ENCODE results near the gene F10.
"Not testable (repeated sequence)": the region's sequence is repeated elsewhere in the genome, so short reads cannot be mapped to it uniquely, and the experiment has no call there.

Gene F10

DNA sequence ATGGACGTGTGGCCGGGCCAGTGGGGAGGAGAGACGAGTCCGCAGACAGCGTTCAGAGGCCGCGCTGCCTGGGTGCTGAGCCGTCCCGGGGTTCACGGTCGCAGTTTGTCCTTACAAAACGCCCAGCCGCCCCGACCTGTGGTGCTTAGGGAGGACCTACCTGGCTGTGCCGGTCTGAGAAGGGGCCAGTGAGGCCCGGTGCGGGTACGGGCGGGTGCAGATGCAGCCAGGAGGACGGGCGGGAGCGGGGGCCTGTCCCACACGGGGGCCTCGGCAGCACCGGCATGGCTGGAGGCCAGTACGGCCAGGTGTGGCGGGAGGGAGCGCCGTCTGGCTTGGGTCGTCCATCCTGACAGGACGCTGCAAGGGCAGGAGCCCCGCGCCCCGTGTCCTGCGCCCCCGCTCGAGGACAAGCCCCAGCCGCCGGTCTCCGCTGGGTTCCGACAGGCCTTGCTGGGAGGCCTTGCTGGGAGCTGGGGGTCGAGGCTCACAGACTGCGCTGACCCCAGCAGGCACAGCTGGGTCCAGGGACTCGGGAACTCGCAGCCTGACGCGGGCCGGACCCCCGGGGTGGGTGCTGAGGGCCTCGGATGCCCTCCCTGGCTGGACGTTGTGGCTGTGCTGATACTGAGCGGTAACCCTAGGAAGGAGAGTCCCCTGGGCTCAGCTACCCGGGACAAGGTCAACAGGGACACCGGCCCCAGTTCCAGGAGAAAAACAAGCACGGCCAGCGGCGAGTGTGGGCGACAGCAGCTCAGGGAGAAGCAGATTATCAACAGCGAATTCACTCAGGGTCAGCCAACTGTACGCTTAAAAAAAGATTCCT, 30.6 kb downstream of the F10 start:
- DNase-seq (ENCODE audit: low read depth), result no peak

DNA sequence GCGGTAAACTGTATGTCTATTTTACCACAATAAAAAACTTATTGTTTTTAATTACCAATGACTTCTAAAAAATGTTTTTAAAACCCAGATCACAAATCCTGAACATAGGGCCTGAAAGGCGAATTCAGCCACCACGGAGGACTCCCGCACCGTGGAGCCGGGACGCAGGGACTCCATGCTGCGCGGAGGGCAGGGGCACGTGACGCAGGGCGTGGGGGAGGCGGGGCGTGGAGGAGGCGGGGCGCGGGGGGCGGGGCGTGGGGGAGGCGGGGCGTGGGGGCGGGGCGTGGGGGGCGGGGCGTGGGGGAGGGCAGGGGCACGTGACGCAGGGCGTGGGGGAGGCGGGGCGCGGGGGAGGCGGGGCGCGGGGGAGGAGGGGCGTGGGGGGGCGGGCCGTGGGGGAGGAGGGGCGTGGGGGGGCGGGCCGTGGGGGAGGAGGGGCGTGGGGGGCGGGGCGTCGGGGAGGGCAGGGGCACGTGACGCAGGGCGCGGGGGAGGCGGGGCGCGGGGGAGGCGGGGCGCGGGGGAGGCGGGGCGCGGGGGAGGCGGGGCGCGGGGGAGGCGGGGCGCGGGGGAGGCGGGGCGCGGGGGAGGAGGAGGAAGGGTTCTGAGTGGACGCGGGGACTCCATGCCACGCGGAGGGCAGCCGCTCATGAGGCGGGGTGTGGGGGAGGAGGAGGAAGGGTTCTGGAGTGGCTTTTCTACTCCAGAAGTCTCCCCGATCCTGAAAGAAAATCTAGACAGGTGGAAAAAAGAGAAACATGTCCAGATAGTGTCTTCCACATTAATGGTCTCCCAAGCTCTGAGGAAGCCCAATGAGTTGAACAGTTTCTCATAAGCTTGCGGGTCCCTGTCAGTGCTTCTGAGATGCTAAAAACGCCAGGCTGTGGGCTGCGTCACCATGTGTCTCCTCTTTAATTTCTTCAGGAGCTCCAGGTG, 31.5 kb downstream of the F10 start:
- no peak for DNase-seq (ENCODE audit: low read depth)

DNA sequence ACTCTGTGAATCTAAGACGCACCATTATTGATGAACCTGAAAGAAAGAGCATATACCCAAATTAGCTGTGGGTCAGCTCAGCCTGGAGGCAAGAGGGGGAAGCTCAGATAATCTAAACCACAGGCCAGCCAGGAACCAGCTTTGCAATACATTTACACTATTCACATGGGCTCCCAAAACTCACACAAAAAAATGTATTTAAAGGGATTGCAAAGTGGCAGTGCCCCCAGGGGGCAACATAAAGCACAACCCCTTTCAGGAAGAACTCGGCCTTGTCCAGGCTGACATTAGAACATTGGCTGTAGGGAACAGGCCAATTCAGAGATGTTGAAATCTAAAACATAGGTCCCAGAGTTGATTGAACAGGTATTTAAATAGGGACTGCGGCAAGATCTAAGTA, 32.6 kb downstream of the F10 start:
- DNase-seq (ENCODE audit: low read depth), result no peak

DNA sequence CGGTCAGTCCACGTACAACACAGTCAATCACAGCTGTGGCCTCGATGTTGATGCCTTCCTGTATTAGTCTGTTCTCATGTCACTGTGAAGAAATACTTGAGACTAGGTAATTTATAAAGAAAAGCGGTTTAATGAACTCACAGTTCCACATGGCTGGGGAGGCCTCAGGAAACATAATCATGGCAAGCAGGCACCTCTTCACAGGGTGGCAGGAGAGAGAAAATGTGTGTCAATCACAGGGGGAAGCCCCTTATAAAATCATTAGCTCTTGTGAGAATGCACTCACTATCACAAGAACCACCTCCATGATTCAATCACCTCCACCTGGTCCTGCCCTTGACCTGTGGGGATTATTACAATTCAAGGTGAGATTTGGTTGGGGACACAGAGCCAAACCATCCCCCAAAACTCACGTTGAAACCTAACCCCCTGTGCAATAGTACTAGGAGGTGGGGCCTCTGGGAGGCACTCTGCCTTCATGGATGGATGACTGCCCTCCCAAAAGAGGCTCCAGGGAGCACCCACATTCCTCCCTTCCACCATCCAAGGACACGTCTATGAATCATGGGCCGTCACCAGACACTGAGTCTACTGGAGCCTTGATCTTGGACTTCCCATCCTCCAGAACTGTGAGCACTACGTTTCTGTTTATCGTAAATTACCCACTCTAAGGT, 33.5 kb downstream of the F10 start:
- no peak for DNase-seq (ENCODE audit: low read depth)

DNA sequence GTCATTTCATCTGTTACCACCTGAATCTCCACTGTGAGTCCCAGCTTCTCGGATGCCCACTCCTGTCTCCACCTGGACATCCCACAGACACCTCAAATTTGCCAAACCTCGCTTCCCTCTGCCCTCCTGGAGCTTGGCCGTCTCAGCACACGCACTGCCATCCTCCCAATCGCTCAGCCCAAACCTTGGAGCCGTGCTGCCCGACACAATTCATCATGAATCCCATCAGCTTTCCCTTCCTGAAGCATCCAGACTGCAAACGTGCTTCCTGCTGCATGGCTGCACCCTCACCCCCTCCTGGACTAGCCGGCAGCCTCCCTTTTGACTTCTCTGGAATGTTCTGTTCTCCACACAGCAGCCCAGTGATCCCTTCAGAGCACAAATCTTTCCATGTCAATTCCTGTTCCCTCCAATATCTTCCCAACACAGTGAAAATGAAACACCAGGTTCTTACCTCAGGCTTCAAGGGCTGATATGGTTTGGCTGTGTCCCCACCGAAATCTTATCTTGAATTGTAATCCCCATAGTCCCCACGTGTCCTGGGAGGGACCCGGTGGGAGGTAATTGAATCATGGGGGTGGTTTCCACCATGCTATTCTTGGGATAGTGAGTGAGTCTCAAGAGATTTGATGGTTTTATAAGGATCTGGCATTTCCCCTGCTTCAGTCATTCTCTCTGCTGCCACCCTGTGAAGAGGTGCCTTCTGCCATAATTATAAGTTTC, 34.8 kb downstream of the F10 start:
- DNase-seq (ENCODE audit: low read depth), result no peak

DNA sequence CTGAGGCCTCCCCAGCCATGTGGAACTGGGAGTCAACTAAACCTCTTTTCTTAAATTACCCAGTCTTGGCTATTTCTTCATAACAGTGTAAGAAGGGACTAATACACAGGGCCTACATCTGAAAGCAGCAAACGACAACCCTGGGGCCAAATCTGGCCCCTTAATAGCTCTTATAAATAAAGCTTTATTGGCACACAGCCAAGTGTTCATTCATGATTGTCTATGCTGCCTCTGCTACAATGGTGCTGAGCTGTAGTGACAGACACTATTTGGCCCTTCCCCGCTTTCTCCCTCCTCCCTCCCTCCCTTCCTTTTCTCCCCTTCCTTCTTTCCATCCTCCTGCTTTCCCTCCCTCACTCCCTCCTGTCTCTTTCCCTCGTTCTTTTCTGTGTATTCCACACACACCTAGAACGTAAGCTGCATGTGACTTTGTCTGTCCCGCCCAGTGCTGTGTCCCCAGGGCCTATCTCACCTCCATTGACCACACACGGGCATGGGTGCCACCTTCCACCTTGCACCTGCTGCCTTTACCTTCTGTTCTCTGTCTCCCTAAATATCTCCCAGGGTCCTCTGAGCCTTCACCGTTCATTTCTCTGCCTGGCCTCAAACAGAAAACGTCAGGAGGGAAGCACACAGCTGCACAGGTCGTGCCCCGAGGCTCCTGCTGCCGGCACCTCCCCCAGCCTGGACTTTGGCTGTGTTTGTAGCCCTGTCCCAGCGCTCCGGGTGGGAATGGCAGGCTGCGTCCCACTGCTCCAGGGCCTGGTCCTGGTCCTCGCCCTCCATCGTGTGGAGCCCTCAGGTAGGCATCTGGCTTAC, 35.5 kb downstream of the F10 start, which contains the start of gene PROZ:
TSS of gene PROZ (plus strand) at position 720 of the 819 bp plus-strand sequence. CDS start at position 733, 13 bp downstream.
- no peak for DNase-seq (ENCODE audit: low read depth)

DNA sequence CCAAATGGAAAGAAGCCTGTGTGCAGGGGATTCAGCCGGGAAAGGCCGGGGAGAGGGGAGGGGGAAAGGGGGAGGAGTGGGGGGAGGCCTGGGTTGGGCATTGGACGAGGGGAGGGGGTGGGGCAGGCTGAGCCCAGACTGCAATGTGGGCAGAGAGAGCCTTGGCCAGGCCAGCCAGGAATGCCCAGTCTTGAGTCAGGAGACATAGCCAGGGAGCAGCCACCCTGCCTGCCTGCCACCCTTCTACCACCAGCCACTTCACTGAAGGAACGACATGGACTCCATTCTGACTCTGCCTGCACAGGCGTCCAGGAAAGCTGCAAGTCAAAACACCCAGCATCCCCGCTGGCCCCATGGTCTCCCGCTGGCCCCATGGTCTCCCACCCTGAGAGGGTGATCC, 36.3 kb downstream of the F10 start:
- DNase-seq (ENCODE audit: low read depth), result no peak

DNA sequence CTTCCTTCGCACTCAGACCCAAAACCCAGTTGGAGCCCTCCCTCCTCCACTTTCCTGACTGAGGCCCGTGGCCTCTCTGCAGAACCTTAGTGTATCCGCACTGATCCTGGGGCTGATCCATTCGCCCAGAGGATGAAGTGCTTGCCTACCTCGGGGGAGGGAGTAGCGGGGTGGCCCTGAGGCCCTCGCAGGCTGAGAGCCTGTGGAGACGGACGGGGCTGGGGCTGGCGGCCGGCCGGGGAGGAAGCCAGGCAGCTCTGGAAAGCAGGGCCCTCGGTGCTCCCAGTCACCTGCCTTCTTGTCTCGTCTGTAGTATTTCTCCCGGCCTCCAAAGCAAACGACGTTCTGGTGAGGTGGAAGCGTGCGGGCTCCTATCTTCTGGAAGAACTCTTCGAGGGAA, 37.1 kb downstream of the F10 start:
- DNase-seq (ENCODE audit: low read depth), result no peak

DNA sequence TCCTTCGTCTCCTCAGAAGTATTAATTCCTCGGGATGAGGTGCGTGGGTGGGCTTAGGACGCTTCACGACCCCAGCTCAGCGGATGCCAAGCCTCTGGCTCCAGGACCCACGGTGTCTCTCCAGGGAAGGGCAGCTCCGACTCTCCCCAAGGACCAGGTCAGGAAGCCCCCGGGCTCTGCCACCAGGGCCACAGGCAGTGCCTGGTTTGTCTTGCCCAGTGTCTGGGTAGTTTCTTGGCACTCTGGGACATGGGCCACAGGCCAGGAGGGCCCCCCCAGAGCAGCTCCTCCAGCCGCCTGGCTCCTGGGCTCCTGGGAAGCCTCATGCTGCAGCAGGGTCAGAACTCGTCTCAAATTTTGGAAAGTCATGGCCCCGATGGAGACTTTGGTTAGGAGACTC, 38.4 kb downstream of the F10 start:
- DNase-seq (ENCODE audit: low read depth), result no peak

DNA sequence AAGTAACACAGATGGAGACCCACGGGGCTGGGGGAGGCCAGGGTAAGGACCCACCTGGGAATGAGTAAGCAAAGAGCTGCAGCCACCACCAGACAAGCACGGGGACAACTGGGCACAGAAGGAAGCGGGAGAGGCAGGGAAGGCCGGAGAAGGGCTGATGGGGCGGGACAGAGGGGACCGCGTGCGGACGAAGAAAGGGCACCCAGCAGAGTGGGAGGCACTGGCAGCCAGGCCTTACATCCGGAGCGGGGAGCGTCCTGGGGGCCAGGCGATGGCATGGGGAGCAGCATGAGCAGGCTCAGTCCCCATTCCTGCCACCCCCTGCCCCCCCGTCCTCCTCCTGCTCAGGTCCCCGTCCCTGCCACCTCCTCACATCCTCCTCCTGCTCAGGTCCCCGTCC, 38.8 kb downstream of the F10 start:
- no peak for DNase-seq (ENCODE audit: low read depth)

DNA sequence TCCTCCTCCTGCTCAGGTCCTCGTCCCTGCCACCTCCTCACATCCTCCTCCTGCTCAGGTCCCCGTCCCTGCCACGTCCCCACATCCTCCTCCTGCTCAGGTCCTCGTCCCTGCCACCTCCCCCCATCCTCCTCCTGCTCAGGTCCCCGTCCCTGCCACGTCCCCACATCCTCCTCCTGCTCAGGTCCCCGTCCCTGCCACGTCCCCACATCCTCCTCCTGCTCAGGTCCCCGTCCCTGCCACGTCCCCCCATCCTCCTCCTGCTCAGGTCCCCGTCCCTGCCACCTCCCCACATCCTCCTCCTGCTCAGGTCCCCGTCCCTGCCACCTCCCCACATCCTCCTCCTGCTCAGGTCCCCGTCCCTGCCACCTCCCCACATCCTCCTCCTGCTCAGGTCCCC, 39.4 kb downstream of the F10 start:
- not testable (repeated sequence) for DNase-seq (ENCODE audit: low read depth)

DNA sequence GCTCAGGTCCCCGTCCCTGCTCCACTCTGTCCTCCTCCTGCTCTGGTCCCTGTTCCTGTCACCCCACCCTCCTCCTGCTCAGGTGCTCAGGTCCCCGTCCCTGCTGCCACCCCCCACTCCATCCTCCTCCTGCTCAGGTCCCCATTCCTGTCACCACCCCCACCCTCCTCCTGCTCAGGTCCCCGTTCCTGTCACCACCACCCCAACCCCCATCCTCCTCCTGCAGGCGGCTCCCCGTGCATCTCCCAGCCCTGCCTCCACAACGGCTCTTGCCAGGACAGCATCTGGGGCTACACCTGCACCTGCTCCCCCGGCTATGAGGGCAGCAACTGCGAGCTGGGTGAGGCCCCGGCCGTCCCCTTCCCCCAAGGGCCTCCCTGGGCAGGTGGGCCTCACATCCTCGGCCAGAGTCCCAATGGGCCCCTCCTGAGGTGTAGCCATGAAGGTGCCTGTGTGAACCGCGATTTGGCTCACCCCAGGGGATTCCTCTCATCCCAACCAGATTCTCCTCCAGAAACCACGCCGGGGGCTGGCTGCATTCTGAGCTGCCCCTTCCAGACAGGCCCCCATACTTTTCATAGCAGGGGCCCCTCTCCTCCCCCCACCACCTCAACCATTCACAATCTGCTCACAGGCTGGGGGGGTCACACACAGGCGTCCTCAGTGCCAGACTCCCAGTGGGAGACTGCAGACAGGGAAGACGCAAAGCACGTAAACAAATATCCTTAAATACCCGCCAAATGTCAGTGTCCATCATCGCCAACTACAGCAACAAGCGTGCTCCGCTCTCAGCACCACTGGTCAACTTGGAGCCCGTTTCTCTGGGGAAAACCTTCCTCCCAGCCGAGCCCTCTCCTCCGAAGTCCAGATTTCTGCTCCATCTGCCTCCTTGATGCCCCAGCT, 40.4 kb downstream of the F10 start:
- no peak for DNase-seq (ENCODE audit: low read depth)

DNA sequence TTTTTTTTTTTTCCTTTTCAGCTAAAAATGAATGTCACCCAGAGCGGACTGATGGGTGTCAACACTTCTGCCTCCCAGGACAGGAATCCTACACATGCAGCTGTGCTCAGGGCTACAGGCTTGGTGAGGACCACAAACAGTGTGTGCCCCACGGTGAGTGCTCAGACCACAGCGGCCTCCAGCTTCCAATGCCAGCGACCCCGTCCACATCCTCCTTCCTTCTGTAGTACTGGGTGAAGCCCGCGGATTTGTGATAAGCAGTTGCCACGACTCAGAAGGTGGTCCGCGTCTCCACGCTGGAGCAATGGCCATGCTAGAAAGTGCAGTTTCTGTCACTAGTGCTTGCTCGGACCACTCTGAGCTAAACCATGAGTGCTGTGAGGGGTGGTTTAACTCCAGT, 41.9 kb downstream of the F10 start:
- no peak for DNase-seq (ENCODE audit: low read depth)

DNA sequence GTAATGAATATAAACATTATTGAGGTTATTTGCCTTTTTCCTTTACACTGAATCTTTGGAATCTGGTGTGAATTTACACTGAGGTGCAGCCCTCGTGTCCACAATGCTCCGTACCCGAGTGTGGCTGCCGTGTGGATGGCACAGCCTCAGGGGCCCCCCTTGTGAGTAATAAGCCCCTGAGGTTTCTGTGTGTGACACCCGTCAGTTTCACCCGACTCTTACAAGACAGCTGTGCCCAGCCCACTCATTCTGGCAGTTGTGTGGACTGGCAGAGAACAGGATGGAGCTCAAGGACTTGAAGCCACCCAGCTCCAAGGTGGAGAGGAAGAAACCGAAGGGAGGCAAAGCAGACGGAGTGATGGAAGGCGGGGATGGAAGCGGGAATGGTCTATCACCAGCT, 43.7 kb downstream of the F10 start:
- no peak for DNase-seq (ENCODE audit: low read depth)

DNA sequence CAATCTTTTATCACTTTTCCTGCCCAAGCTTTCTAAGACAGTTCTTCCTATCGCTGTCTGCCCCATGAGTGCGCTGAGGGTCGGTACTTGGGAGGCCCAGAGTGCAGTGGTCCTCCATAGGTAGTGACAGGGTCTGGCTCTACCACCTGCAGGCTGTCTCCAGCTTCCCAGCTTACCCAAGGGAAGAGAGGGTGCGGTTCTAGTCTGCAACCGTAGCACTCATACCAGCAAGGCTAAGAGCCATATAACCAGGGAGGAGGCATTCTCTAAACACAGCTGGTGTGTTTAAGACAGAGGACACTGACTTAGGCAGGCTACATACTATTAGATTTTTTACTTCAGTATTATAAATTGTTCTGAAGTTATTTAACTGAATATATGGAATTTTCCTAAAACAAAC, 44.1 kb downstream of the F10 start:
- no peak for DNase-seq (ENCODE audit: low read depth)

DNA sequence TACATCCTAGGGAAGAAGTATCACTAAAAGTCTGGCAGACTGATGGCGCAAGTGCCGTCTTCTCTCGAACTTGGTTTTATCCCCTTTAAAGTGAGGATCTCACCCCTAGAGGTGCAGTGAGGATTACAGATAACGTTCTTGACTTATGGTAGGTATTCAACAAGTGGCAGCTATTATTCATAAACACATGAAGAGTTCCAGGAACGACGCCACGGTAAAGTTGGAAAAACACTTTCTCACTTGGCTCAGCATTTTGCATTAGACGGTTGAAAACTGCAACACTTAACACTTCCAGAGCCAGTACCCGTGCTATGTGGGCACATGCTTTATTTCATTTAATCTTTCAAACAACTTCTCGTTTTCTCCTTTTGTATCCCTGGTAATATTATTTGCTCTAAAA, 44.6 kb downstream of the F10 start:
- DNase-seq (ENCODE audit: low read depth), result no peak

DNA sequence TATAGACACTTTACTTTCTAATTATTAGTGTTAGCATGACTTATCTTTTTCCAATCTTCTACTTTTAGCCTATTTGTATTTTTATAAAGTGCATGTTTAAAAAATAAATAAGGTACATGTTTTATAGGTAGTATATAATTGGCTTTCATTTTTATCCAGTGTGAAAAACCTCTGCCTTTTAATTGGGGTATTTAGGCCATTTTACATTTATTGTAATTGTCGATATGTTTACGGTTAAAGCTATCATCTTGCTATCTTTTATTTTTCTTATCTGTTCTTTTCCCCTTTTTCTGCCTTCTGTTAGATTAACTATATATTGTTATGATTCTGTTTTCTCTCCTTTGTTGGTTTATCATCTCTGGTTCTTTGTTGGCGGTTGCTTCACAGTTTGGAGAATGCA, 45.0 kb downstream of the F10 start:
- no peak for DNase-seq (ENCODE audit: low read depth)

DNA sequence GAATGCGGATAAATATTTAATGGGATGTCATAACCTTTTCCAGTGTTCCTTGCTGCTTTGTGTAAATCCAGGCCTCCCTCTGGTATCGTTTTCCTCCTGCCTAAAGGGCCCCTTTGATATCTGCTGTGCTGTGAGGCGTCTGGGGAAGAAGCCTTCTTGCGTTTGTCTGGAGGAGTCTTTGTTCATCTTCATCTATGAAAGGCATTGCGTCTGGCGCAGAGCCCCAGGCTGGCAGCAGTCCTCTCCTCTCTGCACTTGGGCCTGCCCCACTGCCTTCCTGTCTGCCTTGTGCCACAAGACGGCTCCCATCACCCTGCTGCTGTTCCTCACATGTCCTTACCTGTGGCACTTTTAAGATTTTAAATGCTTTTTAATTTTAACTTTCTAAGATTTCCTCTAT, 45.6 kb downstream of the F10 start:
- DNase-seq (ENCODE audit: low read depth), result no peak

DNA sequence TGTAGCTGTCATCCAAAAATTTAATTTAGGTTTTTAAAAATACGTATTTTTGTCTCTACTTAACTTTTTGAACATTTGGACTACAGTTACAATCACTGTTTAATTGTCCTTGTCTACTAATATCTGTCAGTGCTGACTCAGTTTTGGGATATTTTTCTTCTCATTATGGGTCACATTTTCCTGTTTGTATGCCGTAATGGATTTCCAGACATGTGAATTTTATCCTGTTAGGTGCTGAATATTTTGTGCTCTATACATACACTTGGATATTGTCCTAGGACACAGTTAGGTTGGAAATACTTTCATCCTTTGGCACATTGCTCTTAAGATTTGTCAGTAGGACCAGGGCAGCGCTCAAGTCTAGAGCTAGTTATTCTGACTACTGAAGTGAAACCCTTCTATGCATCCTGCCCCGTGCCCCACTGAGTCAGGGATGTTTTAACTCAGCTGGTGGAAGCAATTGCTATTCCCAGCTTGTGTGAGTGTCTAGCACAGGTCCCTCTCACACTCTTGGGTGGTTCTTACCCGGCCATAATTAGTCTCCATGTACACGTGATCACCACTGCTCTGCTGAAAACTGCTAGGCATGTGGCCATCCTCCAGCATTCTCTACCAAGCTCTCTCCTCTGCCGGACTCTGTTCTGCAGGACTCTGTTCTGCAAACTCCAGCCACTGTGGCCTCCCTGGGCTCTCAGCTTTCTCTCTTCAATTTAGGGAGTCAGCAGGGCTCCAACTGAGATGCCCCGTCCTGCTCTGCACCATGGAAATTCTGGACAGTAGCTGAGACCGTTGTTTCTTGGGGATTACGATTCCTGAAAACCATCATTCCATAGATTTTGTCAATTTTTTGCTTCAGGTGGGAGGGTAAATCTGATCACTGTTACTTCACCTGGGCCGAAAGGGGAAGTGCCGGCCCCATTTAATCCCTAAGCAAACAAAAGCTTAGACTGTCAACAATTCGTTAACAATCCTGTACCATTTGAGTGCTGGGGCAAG, 47.0 kb downstream of the F10 start:
- DNase-seq (ENCODE audit: low read depth), result no peak
